GM23338 (cell line): ENCODE data around the gene WNT10A. TPM values are rescaled to one million over a fixed set of nuclear protein-coding genes. Genes with fewer than 3 reads are reported as not detected.

Experiments
- ATAC-seq: fragments of 200-7000 bp; cut with Tn5 transposase; 3 replicates; pipeline ENCODE4 v1.9.1; 2020
- DNase-seq: peaks from one replicate; pipeline ENCODE4 v3.0.0-alpha.2; 2015; ENCODE audit warnings: low spot score
- H2AFZ ChIP-seq: fragments of 200-600 bp; sonication (generic); 2 replicates; pipeline ENCODE4 v1.8.0; 2016; ENCODE audit warnings: antibody characterized with exemption, mild to moderate bottlenecking, moderate library complexity
- H3F3A ChIP-seq: fragments of 200-600 bp; sonication (generic); replicated peaks from 2 replicates; pipeline ENCODE4 v1.8.0; 2017; ENCODE audit warnings: antibody characterized with exemption, mixed run types, low read depth
- H3K27ac ChIP-seq: fragments of 200-600 bp; sonication (generic); 2 replicates; pipeline ENCODE4 v1.6.1; 2016; ENCODE audit warnings: low read depth
- H3K27me3 ChIP-seq: fragments of 200-600 bp; sonication (generic); 2 replicates; pipeline ENCODE4 v1.8.0; 2016; ENCODE audit warnings: mild to moderate bottlenecking, mixed run types, moderate library complexity; ENCODE audit not compliant: insufficient read depth
- H3K36me3 ChIP-seq: fragments of 200-600 bp; sonication (generic); 2 replicates; pipeline ENCODE4 v1.8.0; 2016; ENCODE audit warnings: mild to moderate bottlenecking; ENCODE audit not compliant: insufficient read depth
- H3K4me1 ChIP-seq: fragments of 200-600 bp; sonication (generic); 2 replicates; pipeline ENCODE4 v1.8.0; 2016; ENCODE audit warnings: mild to moderate bottlenecking, moderate library complexity; ENCODE audit not compliant: insufficient read depth
- H3K4me2 ChIP-seq: fragments of 200-600 bp; sonication (generic); 2 replicates; pipeline ENCODE4 v1.7.1; 2017; ENCODE audit warnings: mixed run types
- H3K4me3 ChIP-seq: fragments of 200-600 bp; sonication (generic); 2 replicates; pipeline ENCODE4 v1.6.1; 2016; ENCODE audit warnings: mixed run types
- H3K79me2 ChIP-seq: fragments of 200-600 bp; sonication (generic); replicated peaks from 2 replicates; pipeline ENCODE4 v1.8.0; 2017; ENCODE audit warnings: mild to moderate bottlenecking; ENCODE audit not compliant: insufficient read depth
- H3K9me2 ChIP-seq: fragments of 200-600 bp; sonication (generic); 2 replicates; pipeline ENCODE4 v1.8.0; 2017; ENCODE audit not compliant: insufficient read depth
- H4K20me1 ChIP-seq: fragments of 200-600 bp; sonication (generic); replicated peaks from 2 replicates; pipeline ENCODE4 v1.8.0; 2017; ENCODE audit warnings: mild to moderate bottlenecking; ENCODE audit not compliant: insufficient read depth
- H3K27ac Mint-ChIP-seq: 2 replicates; pipeline ENCODE4 v1.8.0; 2020; ENCODE audit warnings: inconsistent platforms, mild to moderate bottlenecking, moderate library complexity, mixed read lengths
- H3K27me3 Mint-ChIP-seq: 3 replicates; pipeline ENCODE4 v1.8.0; 2022; ENCODE audit warnings: low read depth, mild to moderate bottlenecking, moderate library complexity, mixed read lengths, inconsistent platforms; ENCODE audit not compliant: insufficient read depth, poor library complexity
- H3K36me3 Mint-ChIP-seq: 3 replicates; pipeline ENCODE4 v1.8.0; 2021; ENCODE audit warnings: low read depth, mild to moderate bottlenecking, inconsistent platforms, moderate library complexity, mixed read lengths
- H3K4me1 Mint-ChIP-seq: 3 replicates; pipeline ENCODE4 v1.8.0; 2020; ENCODE audit warnings: mild to moderate bottlenecking, inconsistent platforms, mixed read lengths
- H3K4me3 Mint-ChIP-seq: 3 replicates; pipeline ENCODE4 v1.8.0; 2021; ENCODE audit warnings: moderate library complexity, mild to moderate bottlenecking, inconsistent platforms, mixed read lengths
- H3K9me3 Mint-ChIP-seq: 3 replicates; pipeline ENCODE4 v1.8.0; 2020; ENCODE audit warnings: moderate library complexity, mild to moderate bottlenecking, inconsistent platforms, mixed read lengths
- CREB1 ChIP-seq: fragments of 250-450 bp; sonication (Bioruptor Pico); IDR thresholded peaks from 2 replicates; pipeline ENCODE4 v1.5.0; 2020; ENCODE audit warnings: low read depth, mild to moderate bottlenecking, moderate library complexity
- CTCF ChIP-seq, 2 experiments: fragments of 200-600 bp in 1 of 2; sonication (generic) in 1 of 2; conservative IDR thresholded peaks; 2 replicates each; pipeline versions ENCODE4 v1.5.1 to v1.6.1; 2016 to 2017; ENCODE audit warnings: antibody characterized with exemption in 2 of 2, low read depth in 2 of 2, mild to moderate bottlenecking in 2 of 2, moderate library complexity in 1 of 2
- ETS1 ChIP-seq: IDR thresholded peaks from 2 replicates; pipeline ENCODE4 v1.6.1; 2016; ENCODE audit warnings: antibody characterized with exemption
- EZH2 ChIP-seq: fragments of 200-600 bp; sonication (generic); IDR thresholded peaks from one replicate; pipeline ENCODE4 v1.8.0; 2017; ENCODE audit warnings: antibody characterized with exemption, mild to moderate bottlenecking, low read depth; ENCODE audit not compliant: unreplicated experiment
- EZH2phosphoT487 ChIP-seq: fragments of 200-600 bp; sonication (generic); IDR thresholded peaks from one replicate; pipeline ENCODE4 v1.8.1; 2018; ENCODE audit warnings: antibody characterized with exemption; ENCODE audit not compliant: unreplicated experiment
- JUNB ChIP-seq: IDR thresholded peaks from one replicate; pipeline ENCODE4 v1.6.1; 2016; ENCODE audit warnings: antibody characterized with exemption; ENCODE audit not compliant: unreplicated experiment
- NANOG ChIP-seq: IDR thresholded peaks from 2 replicates; pipeline ENCODE4 v1.6.1; 2016; ENCODE audit warnings: antibody characterized with exemption, borderline replicate concordance
- POLR2AphosphoS5 ChIP-seq: IDR thresholded peaks from 2 replicates; pipeline ENCODE4 v1.6.1; 2016; ENCODE audit warnings: antibody characterized with exemption, low read depth
- REST ChIP-seq: IDR thresholded peaks from one replicate; pipeline ENCODE4 v1.6.1; 2018; ENCODE audit warnings: antibody characterized with exemption; ENCODE audit not compliant: unreplicated experiment
- ZNF331 ChIP-seq: fragments of 250-450 bp; sonication (Bioruptor Pico); IDR thresholded peaks from 2 replicates; pipeline ENCODE4 v1.5.0; 2020; ENCODE audit warnings: low read depth, mild to moderate bottlenecking, moderate library complexity
- ZNF462 ChIP-seq: fragments of 250-450 bp; sonication (Bioruptor Pico); IDR thresholded peaks from 2 replicates; pipeline ENCODE4 v1.5.0; 2020; ENCODE audit warnings: mild to moderate bottlenecking, moderate library complexity
- polyA plus RNA-seq: library from polyadenylated mRNA; unstranded; fragments of >200 nt; fragmentation: Nextera tagmentation; extraction: Ambion mirVana; gene quantifications from 2 replicates; pipeline ENCODE4 v1.2.1, GENCODE V29; 2016
- total RNA-seq: library from RNA; depleted of rRNA; stranded (reverse); fragments of >200 nt; shearing (Covaris generic); gene quantifications from 2 replicates; pipeline ENCODE4 v1.2.3, GENCODE V29; 2014

WNT10A gene
- total and polyA plus RNA-seq, 2 experiments from 2014 or later, result not detected

GRCh38 chr2:218899147-218899546 is 18.5 kb downstream of the WNT10A start (continued):
- TF ChIP-seq CTCF (conservative IDR thresholded peaks at IDR 0.05; ENCODE audit: low read depth in 2 of 2) (no peak), POLR2AphosphoS5 (no peak), JUNB (no peak), EZH2 (no peak), ZNF331 (CRISPR knock-in tag) (no peak)

GRCh38 chr2:218902427-218902826 is 21.8 kb downstream of the WNT10A start:
- Histone ChIP-seq H3K4me3 (no peak overlapping the region), H3K79me2 (no peaks in the 10 kb centered on the region), H3K36me3 (no peaks in the 10 kb centered on the region), H3K9me2 (no peaks in the 10 kb centered on the region), H3K27me3 (peaks cover 99% of the 10 kb centered on the region), H4K20me1 (0 out of 2 replicates have a peak, but pooled peaks cover 4% of the 10 kb centered on the region), H3K4me1 (no peaks in the 10 kb centered on the region), H3K4me2 (no peak overlapping the region), H2AFZ (no peak overlapping the region), H3K27ac (no peak overlapping the region), H3F3A (no peaks in the 10 kb centered on the region)
- peaks cover 7% of the 10 kb centered on the region for H3K4me1 Mint-ChIP-seq
- no peak for ATAC-seq
- peaks cover 51% of the 10 kb centered on the region for H3K27me3 Mint-ChIP-seq
- DNase-seq, result no peak
- peaks cover 3% of the 10 kb centered on the region; the same call in 1 of the 3 replicates for H3K36me3 Mint-ChIP-seq
- no peak overlapping the region for H3K4me3 Mint-ChIP-seq
- no peak overlapping the region for H3K27ac Mint-ChIP-seq
- no peaks in the 10 kb centered on the region; the same call in 2 of the 3 replicates for H3K9me3 Mint-ChIP-seq
- no peak for TF ChIP-seq NANOG
- TF ChIP-seq EZH2phosphoT487, result no peak
- TF ChIP-seq ZNF462 (CRISPR knock-in tag), result no peak
- TF ChIP-seq ETS1, result no peak
- no peak for TF ChIP-seq REST
- no peak for TF ChIP-seq CREB1 (CRISPR knock-in tag)
